ENCODE measurements around the gene BTNL3.
A peak's percentile ranks its signal among the peaks of the same experiment; 100 is the strongest.
"Not testable (repeated sequence)": the region's sequence is repeated elsewhere in the genome, so short reads cannot be mapped to it uniquely, and the experiment has no call there.

The BTNL3 gene

DNA sequence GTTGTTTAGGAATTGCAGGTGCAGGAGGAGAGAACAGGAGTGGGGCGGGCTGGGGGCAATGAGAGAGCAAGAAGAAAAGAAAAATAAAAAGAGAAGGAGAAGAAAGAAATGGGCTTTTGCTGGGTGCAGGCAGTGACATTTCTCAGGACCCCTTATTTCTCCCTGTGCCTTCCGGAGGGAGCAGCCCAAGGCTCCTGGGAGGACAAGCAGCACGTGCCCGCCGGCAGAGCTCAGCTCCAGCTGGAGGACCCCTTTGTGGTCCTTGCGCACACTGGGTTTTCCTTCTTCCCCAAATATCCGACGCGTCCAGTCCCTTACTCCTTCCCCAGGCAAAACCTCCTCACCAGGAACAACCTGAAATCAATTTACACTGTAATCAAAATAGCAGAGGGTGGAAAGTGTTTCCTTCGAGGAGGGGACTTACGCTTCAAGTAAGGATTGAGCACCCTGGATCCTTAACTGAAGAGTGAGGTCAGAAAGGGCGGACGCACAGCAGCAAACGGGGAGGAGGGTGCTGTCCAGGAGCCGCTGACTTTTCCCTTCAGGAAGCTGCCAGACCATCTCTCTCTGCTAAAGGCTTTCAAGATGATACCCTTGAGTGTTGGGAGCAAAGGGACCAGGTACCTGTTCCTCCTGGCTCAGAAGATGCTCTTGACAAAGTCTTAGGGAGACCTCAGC lies 53.5 kb downstream of the BTNL3 start:
- DNase-seq (ENCODE audit: low read depth): no peak
- H3K4me3 ChIP-seq (ENCODE audit: low read depth, low read length): no peak overlapping the region
- TF ChIP-seq, protein P1, sequence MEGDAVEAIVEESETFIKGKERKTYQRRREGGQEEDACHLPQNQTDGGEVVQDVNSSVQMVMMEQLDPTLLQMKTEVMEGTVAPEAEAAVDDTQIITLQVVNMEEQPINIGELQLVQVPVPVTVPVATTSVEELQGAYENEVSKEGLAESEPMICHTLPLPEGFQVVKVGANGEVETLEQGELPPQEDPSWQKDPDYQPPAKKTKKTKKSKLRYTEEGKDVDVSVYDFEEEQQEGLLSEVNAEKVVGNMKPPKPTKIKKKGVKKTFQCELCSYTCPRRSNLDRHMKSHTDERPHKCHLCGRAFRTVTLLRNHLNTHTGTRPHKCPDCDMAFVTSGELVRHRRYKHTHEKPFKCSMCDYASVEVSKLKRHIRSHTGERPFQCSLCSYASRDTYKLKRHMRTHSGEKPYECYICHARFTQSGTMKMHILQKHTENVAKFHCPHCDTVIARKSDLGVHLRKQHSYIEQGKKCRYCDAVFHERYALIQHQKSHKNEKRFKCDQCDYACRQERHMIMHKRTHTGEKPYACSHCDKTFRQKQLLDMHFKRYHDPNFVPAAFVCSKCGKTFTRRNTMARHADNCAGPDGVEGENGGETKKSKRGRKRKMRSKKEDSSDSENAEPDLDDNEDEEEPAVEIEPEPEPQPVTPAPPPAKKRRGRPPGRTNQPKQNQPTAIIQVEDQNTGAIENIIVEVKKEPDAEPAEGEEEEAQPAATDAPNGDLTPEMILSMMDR (IDR thresholded peaks at IDR 0.05; ENCODE audit: insufficient read depth, low read depth, low read length, missing control alignments): no peak

DNA sequence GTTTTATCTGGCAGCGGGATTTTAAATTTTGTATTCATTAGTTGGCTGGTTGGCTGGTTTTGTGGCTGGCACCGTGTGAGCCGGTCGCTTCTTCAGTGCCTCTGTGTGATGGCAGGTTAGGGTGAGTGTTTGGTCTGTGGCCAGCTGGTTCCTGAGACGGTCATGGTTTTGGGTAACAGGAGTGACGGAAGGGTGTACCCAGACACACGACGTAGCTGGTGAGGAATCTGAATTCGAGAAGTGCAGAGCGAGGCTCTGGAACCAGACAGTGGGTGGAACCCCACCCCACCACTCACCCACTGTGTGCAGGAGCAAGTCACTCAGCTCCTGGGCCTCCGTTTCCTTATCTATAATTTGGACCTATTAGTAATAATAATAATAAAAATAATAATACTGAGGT lies 54.1 kb downstream of the BTNL3 start:
- no peak for DNase-seq (ENCODE audit: low read depth)
- TF ChIP-seq, protein P1 (IDR thresholded peaks at IDR 0.05; ENCODE audit: insufficient read depth, low read depth, low read length, missing control alignments): no peak
- H3K4me3 ChIP-seq (ENCODE audit: low read depth, low read length): no peak overlapping the region

DNA sequence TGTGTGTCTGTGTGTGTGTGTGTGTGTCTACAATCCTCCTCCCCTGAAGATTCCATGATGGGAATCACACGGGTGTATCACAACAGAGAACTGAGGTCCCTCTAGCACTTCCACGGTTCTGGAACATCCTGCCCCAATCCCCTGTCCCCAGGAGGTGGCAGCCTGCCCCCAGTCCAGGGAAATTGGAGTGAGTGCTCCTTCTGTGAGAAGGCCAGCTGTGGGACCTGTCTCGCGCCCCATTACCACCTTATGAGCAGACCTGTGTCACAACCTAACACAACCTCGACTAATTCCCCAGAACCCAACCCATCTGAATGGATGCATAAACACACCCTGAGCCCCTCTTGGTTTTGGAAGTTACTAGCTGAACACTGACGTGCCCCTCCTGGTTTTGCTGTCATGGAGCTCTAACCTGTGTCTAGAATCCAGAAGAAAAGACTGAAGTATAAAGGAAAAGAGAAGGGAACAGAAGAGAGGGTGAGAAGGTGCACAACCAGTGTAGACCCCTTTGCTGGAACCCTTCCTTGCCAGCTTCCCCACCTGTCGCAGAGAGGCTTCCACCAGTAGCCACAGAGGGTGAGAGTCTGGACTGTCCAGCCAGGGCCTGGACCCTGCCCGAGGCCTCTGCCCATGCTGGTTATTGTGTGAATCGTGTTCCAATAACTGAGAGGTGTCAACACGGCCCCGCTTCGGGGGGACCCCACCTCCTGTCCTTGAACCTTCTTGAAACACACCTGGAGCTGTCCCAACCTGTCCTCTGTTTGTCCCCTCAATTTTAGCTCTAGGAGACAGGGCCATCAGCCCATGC lies 54.8 kb downstream of the BTNL3 start:
- no peak overlapping the region for H3K4me3 ChIP-seq (ENCODE audit: low read depth, low read length)
- TF ChIP-seq, protein P1 (IDR thresholded peaks at IDR 0.05; ENCODE audit: insufficient read depth, low read depth, low read length, missing control alignments): peak; percentile 13
- DNase-seq (ENCODE audit: low read depth): peak; percentile 18

DNA sequence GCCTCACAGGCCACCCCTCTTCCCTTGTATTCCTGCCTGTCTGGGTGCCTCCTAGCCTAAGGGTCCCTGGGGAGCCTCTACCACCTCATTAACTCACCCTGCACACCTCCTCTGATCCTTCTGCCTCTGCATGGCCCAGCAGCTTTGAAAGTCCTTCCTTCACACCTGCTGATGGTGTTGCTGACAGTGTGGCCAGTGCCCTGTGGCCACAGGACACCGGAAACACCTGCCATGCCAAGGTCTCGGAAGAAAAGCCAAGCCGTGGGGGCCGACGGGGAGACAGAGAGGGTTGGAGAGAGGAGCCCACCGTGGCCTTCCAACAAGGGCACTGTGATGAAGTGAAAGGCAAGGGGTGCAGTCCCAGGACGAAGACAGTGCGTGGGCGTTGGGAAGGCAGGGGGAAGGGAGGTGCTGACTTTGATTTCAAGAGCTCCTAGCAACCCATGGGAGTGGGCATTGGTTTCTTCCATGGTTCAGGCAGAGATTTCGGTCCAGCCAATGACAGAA lies 55.5 kb downstream of the BTNL3 start:
- no peak for DNase-seq (ENCODE audit: low read depth)
- H3K4me3 ChIP-seq (ENCODE audit: low read depth, low read length): no peak overlapping the region
- TF ChIP-seq, protein P1 (IDR thresholded peaks at IDR 0.05; ENCODE audit: insufficient read depth, low read depth, low read length, missing control alignments): no peak

DNA sequence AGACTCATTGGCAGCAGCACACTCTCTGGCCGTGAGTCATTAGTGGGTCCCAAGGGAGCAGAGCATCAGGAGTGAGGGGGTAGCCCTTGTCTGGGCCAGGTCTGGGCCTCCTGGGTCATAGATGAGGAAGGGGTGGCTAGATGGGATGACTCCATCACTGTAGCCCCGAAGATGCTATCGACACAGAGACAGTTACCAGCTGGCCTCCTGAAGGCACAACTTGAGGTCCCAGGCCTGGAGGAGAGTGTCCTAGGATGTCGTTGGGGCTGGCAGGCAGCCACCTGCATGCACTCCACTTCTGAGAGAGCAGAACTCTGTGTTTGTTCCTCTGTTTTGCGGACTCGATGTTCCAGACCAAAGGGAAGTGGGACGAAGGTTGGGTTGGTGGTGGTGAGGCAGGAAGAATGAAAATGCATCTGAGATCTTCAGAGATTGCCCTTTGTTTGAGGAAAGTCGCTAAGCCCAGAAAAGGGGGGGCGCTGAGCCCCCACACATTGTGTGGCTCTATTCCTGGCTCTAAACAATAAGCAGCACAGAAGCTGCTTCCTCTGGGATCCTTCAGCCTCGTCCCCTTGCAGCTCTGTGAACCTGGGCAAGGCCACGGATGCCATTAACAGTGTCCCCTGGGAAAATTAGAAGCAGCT lies 56.1 kb downstream of the BTNL3 start:
- TF ChIP-seq, protein P1 (IDR thresholded peaks at IDR 0.05; ENCODE audit: insufficient read depth, low read depth, low read length, missing control alignments): no peak
- peak; percentile 17 for DNase-seq (ENCODE audit: low read depth)
- no peak overlapping the region for H3K4me3 ChIP-seq (ENCODE audit: low read depth, low read length)

DNA sequence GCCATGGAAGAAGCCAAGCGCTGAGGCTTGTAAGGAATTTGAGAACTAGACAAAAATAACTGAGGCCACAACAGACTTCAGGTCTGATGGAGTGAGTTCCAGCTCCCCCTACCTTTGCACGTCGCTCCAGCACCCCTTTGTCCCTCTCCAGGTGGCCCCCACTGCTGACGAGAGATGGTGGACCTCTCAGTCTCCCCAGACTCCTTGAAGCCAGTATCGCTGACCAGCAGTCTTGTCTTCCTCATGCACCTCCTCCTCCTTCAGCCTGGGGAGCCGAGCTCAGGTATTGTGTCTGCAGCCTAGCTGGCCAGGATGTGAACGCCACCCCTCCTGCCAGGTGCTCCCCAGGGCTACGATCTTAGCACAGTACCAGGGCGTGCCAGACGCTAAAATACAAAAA lies 56.7 kb downstream of the BTNL3 start:
- TF ChIP-seq, protein P1 (IDR thresholded peaks at IDR 0.05; ENCODE audit: insufficient read depth, low read depth, low read length, missing control alignments): no peak
- peak; percentile 10 for DNase-seq (ENCODE audit: low read depth)
- no peak overlapping the region for H3K4me3 ChIP-seq (ENCODE audit: low read depth, low read length)

DNA sequence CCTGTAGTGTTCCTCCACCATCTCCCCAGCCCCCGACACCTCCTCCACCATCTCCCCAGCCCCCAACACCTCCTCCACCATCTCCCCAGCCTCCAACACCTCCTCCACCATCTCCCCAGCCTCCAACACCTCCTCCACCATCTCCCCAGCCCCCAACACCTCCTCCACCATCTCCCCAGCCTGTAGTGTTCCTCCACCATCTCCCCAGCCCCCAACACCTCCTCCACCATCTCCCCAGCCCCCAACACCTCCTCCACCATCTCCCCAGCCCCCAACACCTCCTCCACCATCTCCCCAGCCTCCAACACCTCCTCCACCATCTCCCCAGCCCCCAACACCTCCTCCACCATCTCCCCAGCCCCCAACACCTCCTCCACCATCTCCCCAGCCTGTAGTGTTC lies 57.2 kb downstream of the BTNL3 start:
- H3K4me3 ChIP-seq (ENCODE audit: low read depth, low read length); DNase-seq (ENCODE audit: low read depth): not testable (repeated sequence)

Data from GM12865 (cell line).